MV-4-11 (cell line): Measurements from ENCODE around the gene TAF9.

ENCODE experiments used
- DNase-seq: peaks from one replicate; lab custom pipeline; 2025; lab: John Stamatoyannopoulos, UW

The TAF9 gene

DNA sequence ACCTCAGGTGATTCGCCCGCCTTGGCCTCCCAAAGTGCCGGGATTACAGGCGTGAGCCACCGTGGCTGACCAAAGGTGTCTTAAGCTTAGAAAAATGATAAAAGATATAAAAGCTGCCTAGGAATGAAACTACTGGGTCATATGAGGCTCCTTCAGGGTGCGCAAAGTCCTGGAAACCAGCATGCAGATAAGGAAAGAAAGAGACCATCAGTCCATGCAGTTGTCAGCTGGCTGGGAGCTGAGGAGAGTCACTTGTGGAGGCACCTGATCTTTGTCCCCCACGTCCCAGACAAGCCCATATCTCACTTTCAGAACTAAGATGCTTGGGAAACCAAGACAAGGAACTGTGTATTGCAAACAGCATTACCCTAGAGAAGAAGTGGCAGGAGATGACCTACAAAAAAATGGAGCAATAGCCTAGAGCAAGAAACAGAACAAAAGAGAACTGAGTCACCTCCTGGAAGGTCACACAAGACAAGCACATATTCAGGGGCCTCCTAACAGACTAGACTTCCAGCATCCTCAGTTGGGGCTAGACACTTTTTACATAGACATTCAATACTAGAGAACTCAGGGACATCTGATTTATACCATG lies 33.9 kb downstream of the TAF9 start:
- peak; percentile 56 for DNase-seq

DNA sequence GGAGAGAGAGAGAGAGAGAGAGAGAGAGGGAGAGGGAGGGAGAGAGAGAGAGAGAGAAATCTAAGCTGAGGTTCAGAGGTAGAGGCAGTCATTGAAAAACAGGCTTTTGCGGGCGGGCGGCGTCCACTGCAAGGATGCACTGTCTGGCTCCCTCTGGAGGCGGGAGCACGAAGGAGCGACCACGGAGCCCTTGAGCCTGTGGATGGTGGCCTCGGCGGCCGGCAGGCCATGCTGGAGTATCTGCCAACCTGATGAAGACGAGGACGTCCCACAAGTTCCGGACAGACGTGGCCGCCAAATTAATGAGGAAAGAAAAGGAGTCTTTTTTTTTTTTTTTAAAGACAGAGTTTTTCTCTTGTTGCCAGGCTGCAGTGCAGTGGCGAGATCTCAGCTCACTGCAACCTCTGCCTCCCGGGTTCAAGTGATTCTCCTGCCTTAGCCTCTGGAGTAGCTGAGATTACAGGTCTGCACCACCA lies 34.5 kb downstream of the TAF9 start:
- peak; percentile 68 for DNase-seq

DNA sequence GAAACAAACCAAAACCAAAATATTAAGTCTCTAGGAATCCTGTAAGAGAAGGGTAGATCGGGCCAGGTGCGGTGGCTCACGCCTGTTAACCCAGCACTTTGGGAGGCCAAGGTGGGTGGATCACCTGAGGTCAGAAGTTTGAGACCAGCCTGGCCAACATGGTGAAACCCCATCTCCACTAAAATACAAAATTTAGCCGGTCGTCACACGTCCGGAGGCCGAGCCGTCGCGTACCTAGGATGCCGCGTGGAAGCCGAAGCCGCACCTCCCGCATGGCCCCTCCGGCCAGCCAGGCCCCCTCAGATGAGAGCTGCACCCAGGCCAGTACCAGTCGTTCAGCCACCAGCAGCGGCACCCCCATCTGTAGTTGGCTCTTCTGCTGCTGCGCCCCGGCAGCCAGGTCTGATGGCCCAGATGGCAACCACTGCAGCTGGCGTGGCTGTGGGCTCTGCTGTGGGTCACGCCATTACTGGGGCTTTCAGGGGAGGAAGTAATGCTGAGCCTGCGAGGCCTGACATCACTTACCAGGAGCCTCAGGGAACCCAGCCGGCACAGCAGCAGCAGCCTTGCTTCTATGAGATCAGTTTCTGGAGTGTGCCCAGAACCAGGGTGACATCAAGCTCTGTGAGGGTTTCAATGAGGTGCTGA lies 35.5 kb downstream of the TAF9 start:
- peak; percentile 30 for DNase-seq

DNA sequence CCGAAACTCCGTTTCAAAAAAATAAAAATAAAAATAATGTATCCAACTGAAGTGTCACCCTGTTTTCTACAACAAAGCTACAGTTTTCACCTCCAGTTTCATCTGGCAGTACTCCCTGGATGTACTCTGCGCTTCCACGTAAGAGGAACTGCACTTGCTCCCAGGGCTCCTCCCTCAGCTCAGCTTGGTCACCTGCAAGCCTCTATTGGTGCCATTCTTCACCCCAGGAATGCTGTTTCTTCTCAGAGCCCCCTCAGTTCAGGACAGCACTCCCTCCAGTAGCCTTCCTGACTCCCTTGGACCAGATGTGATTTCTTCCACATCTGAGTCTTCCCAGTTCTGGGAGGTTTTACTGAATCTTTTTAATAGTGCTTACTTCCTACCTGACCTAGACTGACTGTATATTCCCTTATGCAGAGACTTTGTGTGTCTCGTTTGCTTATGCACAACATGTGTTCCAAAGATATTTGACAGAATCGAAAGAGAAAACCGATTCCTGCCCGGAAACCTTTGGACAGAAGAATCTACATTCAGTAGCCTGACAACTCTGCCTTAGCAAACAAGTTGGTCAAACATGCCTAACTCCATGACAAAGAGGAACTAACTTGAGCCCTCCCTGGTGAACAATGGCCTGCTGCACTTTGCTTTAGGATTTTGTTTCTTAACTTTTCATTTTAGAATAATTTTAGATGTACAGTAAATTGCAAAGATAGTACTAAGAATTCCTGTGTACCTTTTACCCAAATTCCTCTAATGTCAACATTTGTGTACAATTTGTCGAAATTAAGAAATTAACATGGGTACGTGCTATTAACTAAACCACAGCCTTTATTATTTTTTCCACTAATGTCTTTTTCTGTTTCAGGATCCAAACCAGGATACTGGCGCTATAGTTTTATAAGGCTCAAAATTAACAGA lies 37.5 kb downstream of the TAF9 start:
- peak; percentile 57 for DNase-seq

DNA sequence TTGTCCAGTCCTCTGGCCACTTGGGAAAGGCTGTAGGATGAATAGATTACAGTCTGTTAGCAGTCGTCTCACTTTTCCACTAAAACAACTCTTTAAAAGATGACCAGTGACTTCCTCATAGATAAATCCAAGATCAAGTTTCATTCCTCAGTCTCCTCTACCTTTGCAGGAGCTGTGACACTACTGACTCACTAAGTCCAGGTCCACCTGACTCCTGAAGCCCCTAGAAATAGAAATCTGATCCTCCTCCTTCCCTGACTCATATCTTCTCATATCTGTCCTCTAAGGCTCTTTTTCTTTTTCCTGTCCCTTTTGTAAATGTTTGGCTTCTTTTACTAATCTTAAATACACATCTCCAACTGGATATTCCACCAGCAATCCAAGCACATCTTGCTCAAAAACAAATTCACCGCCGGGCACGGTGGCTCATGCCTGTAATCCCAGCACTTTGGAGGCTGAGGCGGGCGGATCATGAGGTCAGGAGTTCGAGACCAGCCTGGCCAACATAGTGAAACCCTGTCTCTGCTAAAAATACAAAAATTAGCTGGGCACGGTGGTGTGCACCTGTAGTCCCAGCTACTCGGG lies 39.3 kb downstream of the TAF9 start:
- no peak for DNase-seq

DNA sequence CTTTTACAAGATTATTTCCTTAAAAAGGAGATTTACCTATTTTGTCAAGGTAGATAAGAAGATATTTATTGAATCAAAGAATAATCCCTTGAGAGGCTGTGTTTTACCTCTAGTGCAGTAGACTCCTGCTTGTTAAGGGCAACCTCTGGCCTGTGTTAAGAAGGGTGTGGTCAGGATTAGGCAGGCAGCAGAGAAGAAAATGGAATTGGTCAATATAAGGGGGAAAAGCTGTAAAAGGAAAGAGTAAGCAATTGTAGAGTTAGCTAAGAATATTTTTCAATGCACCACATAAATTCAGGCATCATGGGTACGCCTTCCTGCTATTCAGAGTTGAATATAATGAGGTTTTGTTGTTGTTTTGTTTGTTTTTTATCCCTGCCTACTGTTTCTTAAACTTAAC lies 43.0 kb downstream of the TAF9 start:
- no peak for DNase-seq

DNA sequence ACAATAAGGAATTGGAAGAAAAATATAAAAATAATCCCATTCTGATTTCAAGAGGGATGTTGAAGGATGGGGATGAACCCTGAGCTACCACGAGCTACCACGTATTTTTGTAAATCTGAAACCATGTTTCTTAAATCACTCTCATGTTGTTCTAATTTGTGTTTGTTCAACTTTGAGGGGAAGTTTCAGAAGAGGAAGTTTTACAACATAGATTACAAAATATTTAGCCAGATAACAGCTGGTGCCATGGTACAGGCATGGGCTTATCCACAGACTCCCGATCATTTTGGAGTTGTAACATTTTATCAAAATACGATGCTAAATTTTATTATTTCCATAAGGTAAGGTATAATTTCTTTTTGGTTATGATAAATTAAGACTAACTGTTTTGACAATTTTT lies 51.9 kb downstream of the TAF9 start:
- DNase-seq = peak; percentile 53

DNA sequence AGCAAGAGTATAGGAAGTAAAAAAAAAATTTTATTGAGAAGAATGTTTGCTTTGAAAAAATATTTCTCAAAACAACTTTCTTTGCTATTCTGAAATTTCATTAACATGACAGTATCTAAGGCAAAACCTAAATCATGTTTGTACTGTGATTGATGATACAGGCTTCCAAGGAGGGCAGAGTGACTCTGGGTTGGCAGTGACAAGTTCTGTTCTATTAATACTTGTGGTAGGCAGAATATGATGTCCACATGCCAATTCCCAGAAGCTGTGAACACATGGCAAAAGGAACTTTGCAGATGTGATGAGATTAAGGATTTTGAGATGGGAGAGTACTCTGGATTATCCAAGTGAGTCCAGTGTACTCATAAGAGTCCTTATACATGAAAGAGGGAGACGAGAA lies 53.3 kb downstream of the TAF9 start:
- DNase-seq = no peak
